BJ (cell line): Measurements from ENCODE around the gene TLE1. TPM values are rescaled to one million over a fixed set of nuclear protein-coding genes. Genes with fewer than 3 reads are reported as not detected.
A peak's percentile ranks its signal among the peaks of the same experiment; 100 is the strongest.

Experiments
- CTCF ChIA-PET: fragments of 350-600 bp; formaldehyde crosslinking; extraction: SDS; loops from one replicate; lab custom pipeline; 2021; ENCODE audit warnings: antibody characterized with exemption, inconsistent platforms; lab: Yijun Ruan, JAX
- POLR2A ChIA-PET: fragments of 300-600 bp; sonication (Branson Sonifier 250); formaldehyde crosslinking; extraction: SDS; loops from one replicate; lab custom pipeline; 2021; ENCODE audit warnings: antibody characterized with exemption; lab: Charles Lee
- DNase-seq: peaks from one replicate; pipeline ENCODE4 v3.0.0-alpha.2; 2011; ENCODE audit warnings: low read depth
- H3K27me3 ChIP-seq: 2 replicates; pipeline ENCODE4 v1.6.0; 2011; ENCODE audit warnings: low read length; ENCODE audit not compliant: control insufficient read depth, insufficient read depth
- H3K36me3 ChIP-seq: 2 replicates; pipeline ENCODE4 v1.5.1; 2011; ENCODE audit warnings: low read length; ENCODE audit not compliant: control insufficient read depth, insufficient read depth
- H3K4me3 ChIP-seq: 2 replicates; pipeline ENCODE4 v1.5.1; 2011; ENCODE audit warnings: low read depth, mild to moderate bottlenecking, control low read depth, low read length
- CTCF ChIP-seq: IDR thresholded peaks from 2 replicates; pipeline ENCODE4 v1.5.1; 2011; ENCODE audit warnings: low read depth, mild to moderate bottlenecking, control low read depth, inconsistent platforms, low read length, moderate library complexity; ENCODE audit not compliant: insufficient read depth
- polyA plus RNA-seq: library from polyadenylated mRNA; depleted of rRNA; stranded (reverse); fragments of >200 nt; gene quantifications from 2 replicates; pipeline ENCODE4 v1.2.3, GENCODE V29; 2011

The TLE1 gene
- polyA plus RNA-seq, 1 experiment, result 9.6 TPM

- no peaks in the 10 kb centered on the region for H3K27me3 ChIP-seq
- ChIA-PET POLR2A (no interaction called here), CTCF (interaction anchor here (0.6 kb wide), 2 partner anchors 144 to 156 kb away, joined by 4 read pairs; no protein-coding TSS in a partner anchor)
- DNase-seq, result peak; percentile 79
- TF ChIP-seq CTCF, result no peak
- no peaks in the 10 kb centered on the region for H3K36me3 ChIP-seq
- no peak overlapping the region for H3K4me3 ChIP-seq
Observed at GRCh38 chr9:81635521-81636254, 53.7 kb downstream of the TLE1 start.

GRCh38 chr9:81634915-81635516, 54.3 kb downstream of the TLE1 start:
- no peak for TF ChIP-seq CTCF
- CTCF ChIA-PET, result no interaction called here
- no peak overlapping the region for H3K4me3 ChIP-seq
- no peaks in the 10 kb centered on the region for H3K27me3 ChIP-seq
- POLR2A ChIA-PET, result interaction anchor here (0.5 kb wide), 1 partner anchor 139 kb away, joined by 5 read pairs; no protein-coding TSS in a partner anchor
- H3K36me3 ChIP-seq, result no peaks in the 10 kb centered on the region
- DNase-seq, result no peak

DNA sequence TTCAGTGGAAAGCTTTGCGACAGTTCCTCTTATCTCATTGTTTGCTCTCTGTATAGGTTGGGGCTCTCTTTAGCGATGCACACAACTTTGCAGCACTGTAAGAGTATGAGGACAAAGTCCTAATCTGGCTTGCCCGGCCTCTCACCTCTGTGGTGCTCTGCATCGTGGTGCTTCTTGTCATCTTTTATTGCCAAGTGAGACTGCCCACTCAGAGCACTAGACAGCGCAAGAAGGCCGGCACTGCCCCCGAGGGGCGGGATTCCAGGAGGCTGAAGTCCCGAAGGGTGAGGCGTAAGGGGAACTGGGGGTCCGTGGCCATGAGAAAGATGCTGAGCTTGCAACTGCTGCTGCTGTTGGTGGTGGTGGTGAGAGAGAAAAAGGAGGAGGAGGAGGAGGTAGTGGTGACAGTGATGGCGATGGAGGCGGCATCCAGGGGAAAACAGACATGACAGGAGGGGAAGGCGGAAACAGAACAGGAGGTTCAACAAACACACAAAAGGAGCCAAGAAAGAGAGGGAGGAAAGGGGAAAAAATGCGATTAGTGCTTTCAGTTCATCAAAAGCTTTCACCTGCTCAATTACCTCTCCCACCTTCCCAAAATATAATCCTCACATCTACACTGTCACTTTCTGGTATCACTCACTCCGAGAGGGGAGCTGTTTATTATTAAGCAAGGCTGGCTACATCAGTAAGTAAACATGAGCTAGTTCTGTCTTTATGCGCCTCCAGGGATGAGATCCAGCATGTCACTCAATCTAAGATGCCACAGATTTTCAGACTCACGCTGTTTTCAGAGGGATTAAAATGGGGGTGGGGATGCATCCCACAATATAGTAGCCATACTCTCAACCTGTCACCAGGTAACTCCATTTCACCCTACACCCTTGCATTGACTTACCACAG, 55.1 kb downstream of the TLE1 start:
- CTCF ChIA-PET, result no interaction called here
- no peaks in the 10 kb centered on the region for H3K36me3 ChIP-seq
- no peak overlapping the region for H3K4me3 ChIP-seq
- no peak for DNase-seq
- H3K27me3 ChIP-seq, result no peaks in the 10 kb centered on the region
- TF ChIP-seq CTCF, result no peak
- POLR2A ChIA-PET, result interaction anchor here (0.5 kb wide), 1 partner anchor 138 kb away, joined by 5 read pairs; no protein-coding TSS in a partner anchor

- Histone ChIP-seq H3K27me3 (no peaks in the 10 kb centered on the region), H3K36me3 (no peaks in the 10 kb centered on the region), H3K4me3 (no peak overlapping the region)
- TF ChIP-seq CTCF, result no peak
- CTCF ChIA-PET, result interaction anchor here (1.1 kb wide), 1 partner anchor 10 kb away, joined by 3 read pairs; no protein-coding TSS in a partner anchor
- POLR2A ChIA-PET, result no interaction called here
- peak; percentile 63 for DNase-seq
Observed at GRCh38 chr9:81632599-81632998, 56.7 kb downstream of the TLE1 start.

DNA sequence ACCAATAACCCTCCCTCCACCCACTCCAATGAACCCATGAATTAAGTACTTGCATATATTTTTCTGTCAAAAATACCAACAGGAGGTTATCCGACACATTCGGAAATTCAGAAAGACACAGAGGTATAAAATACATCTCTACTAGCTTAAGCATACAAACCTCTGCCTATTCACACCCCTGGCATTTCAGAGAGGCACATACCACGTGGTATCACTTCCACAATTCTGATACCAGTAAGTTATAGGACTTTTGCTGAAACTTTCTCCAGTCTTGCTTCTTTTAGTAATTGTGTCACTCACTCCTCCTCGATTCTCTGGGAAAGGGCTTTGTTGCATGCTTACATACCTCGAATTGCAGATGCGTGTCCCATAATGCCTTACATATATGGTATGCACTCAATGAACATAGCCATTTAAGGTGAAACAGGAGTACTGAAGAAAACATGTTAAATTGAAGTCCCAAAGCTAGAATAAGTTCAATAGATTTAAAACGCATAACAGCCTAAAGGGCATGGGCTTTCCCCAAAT, 58.1 kb downstream of the TLE1 start:
- POLR2A ChIA-PET, result no interaction called here
- Histone ChIP-seq H3K36me3 (no peaks in the 10 kb centered on the region), H3K27me3 (no peaks in the 10 kb centered on the region), H3K4me3 (no peak overlapping the region)
- no peak for DNase-seq
- CTCF ChIA-PET, result no interaction called here
- no peak for TF ChIP-seq CTCF
